Suprapubic skin (tissue), 4 donors: ENCODE results near the gene KIAA2012.

Experiments
- EP300 ChIP-seq: sonication (generic); formaldehyde crosslinking; IDR thresholded peaks from one replicate; pipeline ENCODE4 v1.6.1; 2017; ENCODE audit warnings: antibody characterized with exemption
- POLR2A ChIP-seq, 2 donors: fragments of 450-650 bp; IDR thresholded peaks; one replicate each; pipeline ENCODE4 v1.6.1; 2017; ENCODE audit warnings: antibody characterized with exemption in 2 of 2, mild to moderate bottlenecking in 2 of 2, moderate library complexity in 2 of 2
- POLR2AphosphoS5 ChIP-seq, 3 donors: sonication (generic); formaldehyde crosslinking; IDR thresholded peaks; one replicate each; pipeline ENCODE4 v1.6.1; 2017; ENCODE audit warnings: antibody characterized with exemption in 3 of 3
- TF ChIP-seq, protein P1 (sequence below), 2 donors: fragments of 200-600 bp in 1 of 2; fragments of 450-650 bp in 1 of 2; sonication (generic) in 1 of 2; IDR thresholded peaks; one replicate each; pipeline ENCODE4 v1.5.1; 2016 to 2019; ENCODE audit warnings: antibody characterized with exemption in 2 of 2, mild to moderate bottlenecking in 1 of 2, moderate library complexity in 1 of 2

- TF ChIP-seq, protein P1, sequence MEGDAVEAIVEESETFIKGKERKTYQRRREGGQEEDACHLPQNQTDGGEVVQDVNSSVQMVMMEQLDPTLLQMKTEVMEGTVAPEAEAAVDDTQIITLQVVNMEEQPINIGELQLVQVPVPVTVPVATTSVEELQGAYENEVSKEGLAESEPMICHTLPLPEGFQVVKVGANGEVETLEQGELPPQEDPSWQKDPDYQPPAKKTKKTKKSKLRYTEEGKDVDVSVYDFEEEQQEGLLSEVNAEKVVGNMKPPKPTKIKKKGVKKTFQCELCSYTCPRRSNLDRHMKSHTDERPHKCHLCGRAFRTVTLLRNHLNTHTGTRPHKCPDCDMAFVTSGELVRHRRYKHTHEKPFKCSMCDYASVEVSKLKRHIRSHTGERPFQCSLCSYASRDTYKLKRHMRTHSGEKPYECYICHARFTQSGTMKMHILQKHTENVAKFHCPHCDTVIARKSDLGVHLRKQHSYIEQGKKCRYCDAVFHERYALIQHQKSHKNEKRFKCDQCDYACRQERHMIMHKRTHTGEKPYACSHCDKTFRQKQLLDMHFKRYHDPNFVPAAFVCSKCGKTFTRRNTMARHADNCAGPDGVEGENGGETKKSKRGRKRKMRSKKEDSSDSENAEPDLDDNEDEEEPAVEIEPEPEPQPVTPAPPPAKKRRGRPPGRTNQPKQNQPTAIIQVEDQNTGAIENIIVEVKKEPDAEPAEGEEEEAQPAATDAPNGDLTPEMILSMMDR (IDR thresholded peaks at IDR 0.05), result no peak
- no peak for TF ChIP-seq POLR2A (IDR thresholded peaks at IDR 0.05)
- TF ChIP-seq POLR2AphosphoS5 (IDR thresholded peaks at IDR 0.05), result no peak
- TF ChIP-seq EP300, result no peak
Measured at GRCh38 chr2:202169832-202170424, 96.9 kb downstream of the KIAA2012 start.
